ENCODE measurements around the gene EPHA8.

Gene EPHA8

DNA sequence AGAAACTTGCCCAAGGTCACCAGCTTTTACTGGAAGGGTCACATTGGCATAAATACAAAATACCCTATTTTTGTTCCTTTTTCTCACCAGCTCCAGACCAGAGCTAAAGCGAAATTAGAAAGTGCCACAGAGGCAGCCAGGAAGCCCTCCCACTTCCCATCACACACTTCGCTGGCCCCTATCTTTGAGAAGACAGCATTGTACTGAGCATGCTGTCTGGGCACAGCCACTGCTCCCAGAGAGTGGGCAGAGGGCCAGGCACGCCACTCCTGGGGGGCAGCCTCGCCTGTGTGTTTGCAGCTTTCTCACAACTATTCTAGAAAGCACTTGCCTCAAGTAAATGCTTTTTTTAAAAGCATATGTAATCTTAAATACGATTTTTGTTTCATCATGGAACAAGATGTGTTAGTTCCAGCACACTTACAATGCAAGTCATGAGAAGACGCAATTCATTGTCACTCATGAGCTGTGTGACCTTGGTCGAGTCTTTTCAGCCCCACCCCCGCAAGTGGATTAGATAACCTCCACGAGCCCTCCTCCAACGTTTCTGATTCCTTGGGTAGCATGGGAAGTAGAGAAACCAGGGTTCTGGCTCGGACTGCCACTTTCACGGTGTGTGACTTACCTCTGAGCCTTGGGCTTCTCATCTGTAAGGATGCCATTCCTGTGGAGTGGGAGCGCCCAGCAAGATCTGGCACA, 25.7 kb upstream of the EPHA8 start:
- DNase-seq, result no peak

DNA sequence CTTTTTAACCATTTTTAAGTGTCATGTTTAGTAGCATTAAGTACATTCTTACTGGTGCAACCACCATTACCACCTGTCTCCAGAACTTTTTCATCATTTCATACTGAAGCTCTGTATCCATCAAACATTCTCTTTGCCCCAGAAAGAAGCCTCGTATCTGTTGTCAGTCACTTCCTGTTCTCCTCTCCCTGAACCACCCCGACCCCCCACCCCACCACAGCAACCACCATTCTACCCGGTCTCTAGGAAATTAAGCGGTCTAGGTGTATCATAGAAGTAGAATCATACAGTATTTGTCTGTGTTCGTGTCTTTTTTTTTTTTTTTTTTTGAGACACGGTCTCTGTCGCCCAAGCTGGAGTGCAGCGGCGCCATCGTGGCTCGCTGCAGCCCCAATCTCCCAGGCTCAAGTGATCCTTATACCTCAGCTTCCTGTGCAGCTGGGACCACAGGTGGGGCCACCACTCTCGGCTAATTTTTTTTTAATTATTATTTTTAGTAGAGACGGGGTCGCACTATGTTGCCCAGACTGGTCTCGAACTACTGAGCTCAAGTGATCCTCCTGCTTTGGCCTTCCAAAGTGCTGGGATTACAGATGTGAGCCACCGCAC, 23.7 kb upstream of the EPHA8 start:
- DNase-seq, result no peak

- no peak for DNase-seq
Observed at GRCh38 chr1:22540337-22540736, 23.0 kb upstream of the EPHA8 start.

- DNase-seq, result no peak
Observed at GRCh38 chr1:22542886-22543285, 20.4 kb upstream of the EPHA8 start.

DNA sequence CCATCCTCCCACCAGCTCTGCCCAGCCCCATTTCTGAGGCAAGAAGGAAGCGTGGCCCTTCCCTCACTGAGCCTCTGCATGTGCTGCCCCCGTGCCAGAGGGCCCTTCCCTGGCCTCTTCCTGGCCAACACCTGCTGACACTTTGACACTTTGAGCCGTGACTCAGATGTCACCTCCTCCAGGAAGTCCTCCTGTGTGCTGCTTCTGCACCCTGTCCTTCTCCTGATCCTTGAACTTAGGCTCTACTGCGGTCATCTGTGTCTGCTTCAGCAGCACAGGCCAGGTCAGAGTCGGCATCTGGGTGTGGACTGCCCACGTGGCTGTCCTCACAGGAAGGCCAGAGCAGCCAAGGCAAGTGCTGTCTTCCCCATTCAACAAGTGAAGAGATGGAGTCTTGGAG, 19.6 kb upstream of the EPHA8 start:
- no peak for DNase-seq

DNA sequence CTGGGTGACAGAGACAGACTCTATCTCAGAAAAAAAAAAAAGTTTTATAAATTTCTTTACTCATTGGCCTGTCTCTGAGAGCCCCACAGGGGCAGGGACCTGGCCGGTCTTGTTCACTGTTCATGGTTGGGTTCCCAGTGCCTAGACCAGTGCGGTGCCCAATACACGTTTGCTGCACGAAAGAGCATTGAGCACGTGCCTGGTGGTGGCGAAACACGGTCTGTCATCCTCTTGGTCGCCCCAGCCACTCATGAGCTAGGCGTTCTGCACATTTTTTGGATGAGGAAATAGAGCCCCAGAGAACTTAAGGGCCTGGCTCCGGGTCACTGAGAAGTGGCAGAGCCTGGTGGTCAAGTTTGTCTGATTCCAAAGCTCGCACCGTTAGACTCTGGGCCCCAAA, 18.7 kb upstream of the EPHA8 start:
- no peak for DNase-seq

DNA sequence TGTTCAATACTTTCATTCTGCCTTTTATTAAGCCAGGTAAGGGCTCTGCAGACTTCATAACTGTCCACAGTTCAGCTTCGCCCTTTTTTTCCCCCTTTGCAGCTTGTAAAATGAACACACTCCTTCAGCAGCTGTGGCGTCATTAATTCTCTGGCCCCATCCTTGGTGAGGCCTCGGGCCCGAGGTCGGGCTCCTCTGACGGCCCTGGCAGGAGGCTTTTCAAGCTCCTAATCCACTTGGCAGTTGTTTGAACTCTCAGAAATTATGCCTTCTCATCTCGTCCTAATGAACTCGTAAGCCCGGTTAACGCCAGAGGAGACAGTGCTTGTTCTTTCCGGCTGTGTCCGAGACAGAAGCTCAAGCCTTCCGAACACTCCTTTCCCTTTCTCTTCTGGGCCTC, 18.1 kb upstream of the EPHA8 start:
- DNase-seq, result no peak

DNA sequence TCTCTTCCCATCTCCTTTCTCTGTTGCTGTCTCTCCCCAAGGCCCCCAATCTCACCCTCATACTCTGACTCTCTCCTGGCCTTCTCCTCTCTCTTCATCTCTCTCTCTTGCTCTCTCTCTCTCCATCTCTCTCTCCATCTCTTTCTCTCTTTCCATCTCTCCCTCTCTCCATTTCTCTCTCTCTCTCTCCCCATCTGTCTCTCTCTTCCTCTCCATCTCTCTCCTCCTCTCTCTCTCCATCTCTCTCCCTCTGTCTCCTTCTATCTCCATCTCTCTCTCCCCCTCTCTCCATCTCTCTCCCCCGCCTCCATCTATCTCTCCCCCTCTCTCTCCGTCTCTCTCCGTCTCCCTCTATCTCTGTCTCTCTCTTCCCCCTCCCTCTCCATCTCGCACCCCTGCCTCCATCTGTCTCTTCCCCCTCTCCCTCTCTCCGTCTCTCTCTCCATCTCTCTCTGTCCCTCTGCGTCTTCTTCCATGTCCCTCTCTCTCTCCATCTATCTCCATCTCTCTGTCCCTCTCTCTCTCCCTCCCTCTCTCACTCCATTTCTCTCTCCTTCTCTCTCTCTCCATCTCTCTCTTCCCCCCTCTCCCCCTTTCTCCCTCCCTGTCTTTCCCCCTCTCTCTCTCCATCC, 16.0 kb upstream of the EPHA8 start:
- no peak for DNase-seq

DNA sequence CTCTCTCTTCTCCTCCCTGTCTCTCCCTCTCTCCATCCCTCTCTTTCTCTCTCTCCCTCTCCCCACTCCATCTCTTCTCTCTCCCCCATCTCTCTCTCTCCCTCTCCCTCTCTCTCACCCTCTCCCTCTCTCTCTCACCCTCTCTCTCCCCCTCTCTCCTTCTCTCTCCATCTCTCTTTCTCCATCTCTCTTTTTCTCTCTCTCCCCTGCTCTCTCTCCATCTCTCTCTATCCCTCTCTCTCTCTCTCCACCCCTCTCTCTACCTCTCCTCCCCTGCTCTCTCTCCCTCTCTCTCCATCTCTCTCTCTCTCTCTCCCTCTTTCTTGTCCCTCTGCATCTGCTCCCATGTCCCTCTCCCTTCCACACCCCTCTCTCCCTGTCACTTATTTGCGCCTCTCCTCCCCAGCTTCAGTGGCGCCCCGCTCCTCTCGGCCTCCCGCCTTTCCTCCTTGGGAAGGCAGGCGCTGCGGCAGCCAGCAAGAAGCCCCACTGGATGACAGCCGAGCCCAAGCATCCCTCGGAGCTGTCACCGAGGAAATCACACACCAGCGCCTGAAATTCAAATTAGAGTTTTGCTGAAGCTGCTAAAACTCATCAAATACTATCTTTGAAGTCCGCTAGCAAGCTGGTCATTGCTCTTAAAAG, 15.3 kb upstream of the EPHA8 start:
- no peak for DNase-seq

- no peak for DNase-seq
Observed at GRCh38 chr1:22550021-22550420, 13.3 kb upstream of the EPHA8 start.

- no peak for DNase-seq
Observed at GRCh38 chr1:22551591-22551990, 11.7 kb upstream of the EPHA8 start.

DNA sequence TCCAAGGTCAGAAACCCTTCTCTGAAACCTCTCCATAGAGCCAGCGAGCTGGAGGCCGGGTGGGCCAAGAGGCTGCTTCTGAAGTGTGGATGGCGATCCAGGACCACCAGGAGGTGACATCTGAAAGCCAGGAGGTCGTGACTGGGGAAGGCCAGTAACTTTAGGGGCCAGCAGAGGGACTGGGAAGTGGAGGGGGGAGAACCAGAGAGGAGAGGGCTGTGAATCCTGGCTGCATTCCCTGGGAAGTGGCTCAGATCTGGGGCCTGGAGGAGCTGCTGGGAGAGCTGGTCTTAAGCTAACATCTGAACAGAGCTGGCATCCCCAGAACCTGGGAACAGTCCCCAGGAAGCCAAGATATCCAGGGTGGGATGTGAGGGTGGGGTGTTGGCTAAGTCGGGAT, 11.3 kb upstream of the EPHA8 start:
- DNase-seq, result no peak

DNA sequence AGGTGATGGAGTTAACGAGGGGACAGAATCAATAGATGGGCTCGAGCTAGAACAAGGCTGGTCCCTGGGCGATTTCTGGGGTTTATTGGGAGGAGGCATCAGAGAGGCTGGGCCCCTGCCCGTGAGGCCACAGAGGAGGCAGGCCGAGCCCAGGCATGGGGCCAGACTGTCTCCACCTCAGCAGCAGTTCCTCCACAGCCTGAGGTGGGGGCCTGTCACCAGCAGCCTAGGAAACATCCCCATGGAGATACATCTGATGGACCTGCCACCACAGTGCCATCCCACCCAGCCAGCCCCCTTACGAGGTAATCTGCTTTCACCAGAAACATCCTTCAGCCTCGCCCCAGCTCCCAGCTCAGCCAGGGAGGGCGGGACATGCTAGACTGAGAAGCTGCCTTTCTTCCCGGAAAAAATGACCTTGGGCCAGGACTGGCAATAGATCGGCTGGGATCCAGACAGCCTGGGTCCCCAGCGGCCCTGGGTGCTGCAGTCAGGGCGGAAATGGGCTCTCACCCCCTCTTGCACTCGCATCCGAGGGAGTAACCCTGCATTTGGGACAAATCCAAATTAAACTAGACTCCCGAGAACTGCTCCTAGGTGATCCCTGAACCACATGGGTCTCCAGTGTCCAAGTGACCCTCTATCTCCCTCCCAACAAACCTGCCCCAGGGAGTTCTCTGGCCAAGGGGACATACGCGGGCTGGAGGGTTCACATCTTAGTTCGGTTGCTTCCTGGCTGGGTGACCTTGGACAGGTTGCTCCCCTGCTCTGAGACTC, 10.0 kb upstream of the EPHA8 start:
- no peak for DNase-seq

DNA sequence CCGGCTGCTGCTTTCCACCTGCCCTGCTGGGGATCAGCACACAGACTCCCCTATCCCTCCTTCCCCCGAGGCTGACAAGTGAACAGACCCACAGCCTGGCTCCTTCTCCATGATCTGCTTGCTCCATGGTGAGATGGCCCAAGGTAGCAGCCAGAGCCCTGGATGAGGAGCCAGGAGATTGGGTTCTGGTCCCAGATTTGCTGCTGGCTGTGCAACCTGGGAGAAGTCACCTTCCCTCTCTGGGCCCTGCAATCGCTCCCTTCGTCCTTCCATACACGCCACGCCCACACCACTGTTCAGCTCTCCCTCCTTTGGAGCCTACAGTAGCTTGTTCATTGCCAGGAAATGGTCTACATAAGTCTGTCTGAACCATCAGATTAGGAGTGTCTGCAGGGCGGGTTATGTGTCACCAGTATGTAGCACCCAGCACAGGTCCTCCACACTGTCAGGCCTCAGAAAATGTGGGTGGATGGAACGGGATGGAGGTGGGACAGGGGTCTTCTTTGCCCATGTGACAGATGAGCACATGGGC, 9.2 kb upstream of the EPHA8 start:
- no peak for DNase-seq

DNA sequence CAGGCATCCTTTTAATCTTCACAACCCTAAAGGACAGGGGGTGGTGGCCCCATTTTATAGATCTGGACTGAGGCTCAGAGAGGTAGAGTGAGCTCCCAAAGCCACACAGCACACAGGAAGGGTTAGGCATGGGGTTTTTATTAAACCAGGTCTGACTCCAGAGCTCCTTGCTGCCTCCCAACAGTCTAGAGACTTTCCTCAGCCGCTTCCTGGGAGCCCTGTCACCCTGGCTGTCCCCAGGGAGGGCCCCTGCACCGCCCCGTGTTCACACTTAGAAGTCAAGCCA, 8.0 kb upstream of the EPHA8 start:
- no peak for DNase-seq

DNA sequence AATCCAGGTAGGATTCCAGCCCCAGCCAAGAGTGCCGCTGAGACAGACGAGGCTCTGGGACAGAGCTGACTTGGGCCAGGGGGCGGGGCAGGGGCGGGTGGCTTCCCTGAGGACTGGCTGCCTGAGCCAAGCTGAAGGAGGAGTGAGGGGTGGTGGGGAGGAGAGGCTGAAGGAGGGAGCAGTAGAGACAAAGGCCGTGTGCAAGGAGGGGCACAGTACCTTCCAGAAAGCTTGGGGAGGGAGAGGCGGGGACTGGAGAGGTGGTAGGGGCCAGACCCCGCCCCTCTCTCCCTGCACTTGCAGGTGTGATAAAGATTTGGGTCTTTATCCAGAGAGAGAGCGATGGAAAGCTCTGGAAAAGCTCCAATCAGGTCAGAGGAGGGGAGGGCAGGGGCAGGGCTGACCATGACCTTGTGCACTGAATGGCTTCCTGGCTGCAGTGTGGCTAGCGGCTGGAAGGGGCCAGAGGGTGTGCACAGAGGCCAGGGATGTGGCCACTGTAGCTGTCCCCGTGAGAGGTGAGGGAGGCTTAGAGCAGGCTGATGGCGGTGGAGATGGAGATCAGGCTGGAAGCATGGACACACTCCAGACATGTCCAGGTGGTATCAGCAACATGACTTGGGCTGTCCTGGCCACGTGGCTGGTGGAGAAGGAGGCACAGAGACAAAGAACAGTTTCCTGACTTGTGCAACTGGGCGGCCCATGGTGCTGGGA, 6.7 kb upstream of the EPHA8 start:
- no peak for DNase-seq

DNA sequence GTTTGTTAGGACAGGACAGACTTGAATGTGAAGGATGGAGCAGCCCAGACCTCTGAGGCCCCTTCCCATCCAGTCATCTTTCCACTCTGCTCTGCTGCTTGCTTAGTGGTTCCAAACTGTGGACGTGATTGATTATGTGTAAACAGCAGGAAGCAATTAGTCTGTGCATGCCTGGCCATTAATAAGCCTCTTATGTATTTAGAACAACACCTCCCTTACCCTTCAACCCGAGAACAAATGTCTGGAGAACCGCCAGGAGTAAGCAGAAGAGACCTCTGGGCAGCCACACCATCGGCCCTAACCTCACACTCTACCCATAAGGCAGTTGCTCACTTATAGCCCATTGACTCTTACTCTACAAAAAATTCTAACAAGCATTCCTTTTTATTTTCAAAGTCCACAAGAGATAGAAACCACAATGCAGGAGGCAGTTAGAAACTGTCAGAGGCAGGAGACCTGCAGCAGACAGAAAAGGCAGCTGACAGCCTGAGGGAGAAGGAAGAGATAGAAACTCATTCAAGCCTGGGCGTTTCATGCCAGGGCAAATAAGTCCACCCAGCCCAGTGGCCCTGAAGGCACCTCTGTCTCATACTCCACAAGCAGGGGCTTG, 5.8 kb upstream of the EPHA8 start:
- DNase-seq, result peak; percentile 64

GRCh38 chr1:22563671-22564602, 648 bp downstream of the EPHA8 start:
- DNase-seq, result no peak

- no peak for DNase-seq
Observed at GRCh38 chr1:22566161-22566560, 2.9 kb downstream of the EPHA8 start.

GRCh38 chr1:22567197-22567596, 3.9 kb downstream of the EPHA8 start:
- no peak for DNase-seq

GRCh38 chr1:22567994-22568393, 4.7 kb downstream of the EPHA8 start:
- DNase-seq, result no peak

Measured in NCI-H1092 (cell line).